HUES64 (cell line): ENCODE measurements around the gene FOXN3.

ENCODE experiments used
- H3K27ac ChIP-seq: 2 replicates; pipeline ENCODE4 v1.7.0; 2013; ENCODE audit warnings: low read depth, low read length, inconsistent platforms
- H3K27me3 ChIP-seq: 2 replicates; pipeline ENCODE4 v1.6.1; 2013; ENCODE audit warnings: mild to moderate bottlenecking, low read length; ENCODE audit not compliant: insufficient read depth
- H3K36me3 ChIP-seq: 2 replicates; pipeline ENCODE4 v1.6.1; 2013; ENCODE audit warnings: mild to moderate bottlenecking, low read length; ENCODE audit not compliant: insufficient read depth
- H3K4me1 ChIP-seq: 2 replicates; pipeline ENCODE4 v1.6.1; 2013; ENCODE audit warnings: mild to moderate bottlenecking, low read length, moderate library complexity; ENCODE audit not compliant: insufficient read depth
- H3K4me3 ChIP-seq: 2 replicates; pipeline ENCODE4 v1.5.1; 2013; ENCODE audit warnings: mild to moderate bottlenecking, low read length, moderate library complexity
- H3K9ac ChIP-seq: 2 replicates; pipeline ENCODE4 v1.6.1; 2013; ENCODE audit warnings: mild to moderate bottlenecking, low read depth, low read length
- H3K9me3 ChIP-seq: 2 replicates; pipeline ENCODE4 v1.6.1; 2013; ENCODE audit warnings: low read depth, low read length; ENCODE audit not compliant: insufficient read depth
- WGBS: fragments of 150-250, 120-280 bp; methylation state at CpG from one replicate; pipeline ENCODE4 v1.1.7; 2013; ENCODE audit warnings: missing lambda C conversion rate; 5-methylcytosine and 5-hydroxymethylcytosine counted together

The FOXN3 gene

DNA sequence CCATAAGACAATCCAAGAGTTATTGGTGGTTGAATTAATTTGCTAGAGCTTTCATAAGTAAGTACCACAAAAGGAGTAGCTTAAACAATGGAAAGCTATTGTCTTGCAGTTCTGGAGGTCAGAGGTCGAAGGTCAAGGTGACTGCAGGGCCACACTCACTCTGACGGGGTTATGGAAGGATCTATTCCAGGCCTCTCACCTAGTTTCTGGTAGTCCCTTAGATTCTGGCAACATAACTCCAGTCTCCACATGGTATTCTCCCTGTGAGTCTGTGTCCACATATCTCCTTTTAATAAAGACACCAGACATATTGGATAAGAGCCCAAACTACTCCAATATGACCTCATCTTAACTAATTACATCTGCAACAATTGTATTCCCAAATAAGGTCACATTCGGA is 273.4 kb downstream of the FOXN3 start:
- no peak overlapping the region for H3K27ac ChIP-seq
- H3K27me3 ChIP-seq: no peaks in the 10 kb centered on the region
- H3K36me3 ChIP-seq: no peaks in the 10 kb centered on the region
- no peak overlapping the region for H3K9ac ChIP-seq
- H3K9me3 ChIP-seq: no peaks in the 10 kb centered on the region
- 94% methylated on average over 3 of the region's 3 CpGs for WGBS
- peaks cover 14% of the 10 kb centered on the region; the same call in 1 of the 2 replicates for H3K4me1 ChIP-seq
- no peak overlapping the region for H3K4me3 ChIP-seq

DNA sequence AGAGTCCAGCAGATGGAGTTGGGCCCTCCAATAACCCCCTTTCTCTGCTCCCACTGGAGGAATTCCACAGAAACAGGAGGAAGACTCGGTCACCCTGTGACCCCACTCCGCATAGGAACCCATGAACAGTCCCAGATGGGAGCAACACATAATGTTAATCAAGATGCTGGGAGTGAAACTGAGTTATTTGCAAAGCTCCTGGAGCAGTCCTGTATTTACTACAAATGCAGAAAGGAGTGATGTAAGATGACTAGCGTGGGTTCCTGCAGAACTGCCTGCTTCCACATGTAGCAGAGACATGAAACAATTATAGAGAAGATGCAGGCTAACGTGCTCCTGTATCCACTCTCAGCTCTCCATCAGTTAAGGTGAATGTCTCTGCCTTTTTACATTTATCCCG is 274.7 kb downstream of the FOXN3 start:
- H3K9me3 ChIP-seq: no peaks in the 10 kb centered on the region
- H3K27me3 ChIP-seq: no peaks in the 10 kb centered on the region
- peaks cover 14% of the 10 kb centered on the region; the same call in 1 of the 2 replicates for H3K4me1 ChIP-seq
- WGBS: 92% methylated on average over 5 of the region's 5 CpGs
- no peak overlapping the region for H3K4me3 ChIP-seq
- no peaks in the 10 kb centered on the region for H3K36me3 ChIP-seq
- no peak overlapping the region for H3K27ac ChIP-seq
- no peak overlapping the region for H3K9ac ChIP-seq

DNA sequence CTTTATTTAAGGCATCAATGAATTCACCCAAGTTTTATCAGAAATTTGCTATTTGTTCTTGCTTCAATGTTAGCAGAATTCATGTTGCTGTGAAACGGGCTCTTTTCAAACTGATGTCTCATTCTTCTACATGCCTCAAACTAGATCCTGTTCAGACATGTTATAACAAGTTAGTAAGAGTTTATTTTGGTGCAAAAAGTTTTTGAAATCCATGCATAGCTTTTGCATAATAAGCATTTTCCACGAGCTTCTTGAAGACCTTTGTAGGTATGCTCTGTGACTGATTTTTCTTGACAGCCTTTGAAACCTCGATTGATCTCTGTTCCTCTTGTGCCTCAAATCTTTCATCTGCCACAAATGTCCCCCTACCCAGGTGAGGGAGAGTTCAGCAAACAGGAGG is 275.2 kb downstream of the FOXN3 start:
- no peaks in the 10 kb centered on the region for H3K36me3 ChIP-seq
- WGBS: 95% methylated on average over 3 of the region's 3 CpGs
- H3K27me3 ChIP-seq: no peaks in the 10 kb centered on the region
- H3K9ac ChIP-seq: no peak overlapping the region
- H3K27ac ChIP-seq: no peak overlapping the region
- H3K4me1 ChIP-seq: peaks cover 14% of the 10 kb centered on the region; the same call in 1 of the 2 replicates
- H3K4me3 ChIP-seq: no peak overlapping the region
- H3K9me3 ChIP-seq: no peaks in the 10 kb centered on the region

DNA sequence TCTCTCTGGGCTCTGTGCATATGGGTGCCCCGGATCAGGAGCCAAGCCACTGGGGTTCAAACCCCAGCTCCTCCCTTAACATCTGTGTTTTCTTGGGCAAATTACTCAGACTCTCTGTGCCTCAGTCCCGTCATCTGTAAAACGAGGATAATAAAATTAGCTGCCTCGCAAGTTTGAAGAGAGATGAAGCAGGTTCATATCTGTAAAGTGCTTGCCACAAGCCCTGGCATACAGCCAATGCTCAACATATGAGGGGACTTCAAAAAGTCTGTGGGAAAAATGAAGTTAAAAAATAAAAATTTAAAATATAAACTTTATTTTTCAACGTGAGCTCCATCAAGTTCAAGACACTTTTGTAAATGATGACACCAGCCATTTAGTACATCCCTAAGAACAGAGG is 276.7 kb downstream of the FOXN3 start:
- Histone ChIP-seq H3K27me3 (no peaks in the 10 kb centered on the region), H3K36me3 (no peaks in the 10 kb centered on the region), H3K9ac (no peak overlapping the region), H3K27ac (no peak overlapping the region), H3K4me1 (peaks cover 14% of the 10 kb centered on the region; the same call in 1 of the 2 replicates), H3K9me3 (no peaks in the 10 kb centered on the region), H3K4me3 (no peak overlapping the region)
- WGBS: 67% methylated on average over 5 of the region's 5 CpGs

DNA sequence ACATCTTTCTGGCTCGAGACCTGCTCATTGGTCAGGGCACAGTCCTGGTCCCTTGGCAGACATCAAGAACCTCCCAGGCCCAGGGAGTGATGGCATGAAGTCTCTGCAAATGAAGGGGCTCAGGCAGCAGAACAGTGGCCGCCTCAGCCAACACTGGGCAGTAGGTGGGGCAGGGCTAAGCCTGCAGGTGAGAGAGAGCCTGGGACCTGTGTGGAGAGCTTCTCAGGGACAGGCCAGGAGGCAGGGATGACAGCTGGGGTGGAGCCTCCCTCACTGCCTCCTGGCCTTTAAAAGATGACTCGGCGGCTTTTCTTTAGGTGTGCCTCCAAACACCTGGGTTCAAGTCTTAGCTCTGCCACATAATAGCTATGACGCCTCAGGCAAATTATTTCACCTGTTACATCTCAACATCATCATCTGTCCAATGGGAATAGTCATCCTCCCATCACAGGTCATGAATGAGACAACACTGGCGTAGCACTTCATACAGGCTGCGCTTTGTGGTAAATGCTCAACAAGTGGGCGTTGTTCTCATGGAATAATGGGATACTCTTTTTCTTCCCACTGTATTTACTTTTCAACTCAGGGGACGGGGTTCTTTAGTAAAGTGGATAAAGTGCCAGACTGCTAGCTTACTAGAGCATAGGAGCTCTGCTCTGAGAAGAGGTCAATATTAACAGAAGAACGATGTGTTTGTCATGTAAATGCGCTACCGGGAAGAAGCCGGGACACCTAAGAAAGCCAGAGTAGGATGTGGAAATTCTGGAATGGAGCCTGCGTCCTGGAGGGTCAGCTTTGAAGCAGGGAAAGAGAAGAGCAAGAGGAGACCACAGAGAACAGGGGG is 277.4 kb downstream of the FOXN3 start:
- Histone ChIP-seq H3K27me3 (no peaks in the 10 kb centered on the region), H3K27ac (peak overlapping the region; percentile 38; the same call in 1 of the 2 replicates), H3K4me1 (peaks cover 14% of the 10 kb centered on the region; the same call in 1 of the 2 replicates), H3K36me3 (no peaks in the 10 kb centered on the region), H3K9ac (no peak overlapping the region), H3K9me3 (no peaks in the 10 kb centered on the region), H3K4me3 (peak overlapping the region; percentile 19; the same call in 1 of the 2 replicates)
- 37% methylated on average over 13 of the region's 14 CpGs for WGBS

DNA sequence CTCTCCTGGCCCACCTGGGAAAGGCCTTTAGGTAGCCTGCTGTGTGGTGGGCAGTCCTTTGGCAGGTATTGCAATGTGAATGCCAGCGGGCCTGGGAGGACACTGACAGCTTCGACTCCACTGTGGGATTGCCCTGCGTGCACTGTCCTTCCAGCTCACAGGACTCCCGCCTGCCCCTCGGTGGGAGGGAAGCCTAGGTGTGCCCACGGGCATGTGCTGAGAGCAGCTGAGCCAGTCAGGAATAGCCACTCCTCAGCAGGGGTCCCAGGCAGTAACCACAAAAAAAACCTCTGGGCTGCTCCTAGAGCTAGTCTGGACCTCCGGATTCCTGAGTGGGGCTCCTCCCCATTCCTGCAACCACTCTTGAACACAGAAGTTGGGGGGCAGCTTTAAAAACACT is 278.2 kb downstream of the FOXN3 start:
- Histone ChIP-seq H3K4me3 (no peak overlapping the region), H3K4me1 (peaks cover 14% of the 10 kb centered on the region; the same call in 1 of the 2 replicates), H3K9ac (no peak overlapping the region), H3K27ac (no peak overlapping the region), H3K9me3 (no peaks in the 10 kb centered on the region), H3K27me3 (no peaks in the 10 kb centered on the region), H3K36me3 (no peaks in the 10 kb centered on the region)
- 75% methylated on average over 7 of the region's 7 CpGs for WGBS

DNA sequence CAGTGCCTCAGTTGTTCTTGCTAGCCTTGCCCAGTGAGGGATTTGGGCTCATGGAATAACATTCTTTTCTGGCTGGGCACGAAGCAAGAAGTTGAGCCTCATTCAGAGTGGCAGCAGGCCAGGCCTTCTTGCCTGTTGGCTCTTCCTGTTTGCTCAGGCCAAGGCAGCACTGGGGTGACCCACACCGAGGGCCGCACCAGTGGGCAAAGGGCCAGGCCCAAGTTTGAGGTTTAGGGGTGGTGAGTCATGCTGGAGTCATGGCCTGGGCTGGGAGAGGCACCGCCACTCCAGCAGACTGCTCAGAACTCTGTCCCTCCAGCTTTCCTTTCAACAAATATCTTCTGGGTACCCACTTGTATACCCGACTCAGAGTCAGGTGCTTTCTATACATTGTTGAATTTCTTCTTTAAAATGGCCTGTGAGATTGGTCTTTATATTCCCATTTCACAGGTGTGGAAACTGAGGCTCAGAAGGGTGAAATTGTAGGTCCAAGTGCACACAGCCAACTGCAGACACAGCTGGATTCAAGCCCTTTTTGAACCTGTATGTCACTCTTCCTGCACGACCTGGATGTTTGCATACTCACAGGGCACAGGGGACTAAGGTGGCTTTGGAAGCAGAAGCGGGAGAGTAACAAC is 279.4 kb downstream of the FOXN3 start:
- 89% methylated on average over 7 of the region's 7 CpGs for WGBS
- Histone ChIP-seq H3K36me3 (no peaks in the 10 kb centered on the region), H3K4me3 (no peak overlapping the region), H3K27ac (no peak overlapping the region), H3K9me3 (no peaks in the 10 kb centered on the region), H3K4me1 (peaks cover 14% of the 10 kb centered on the region; the same call in 1 of the 2 replicates), H3K27me3 (no peaks in the 10 kb centered on the region), H3K9ac (no peak overlapping the region)

DNA sequence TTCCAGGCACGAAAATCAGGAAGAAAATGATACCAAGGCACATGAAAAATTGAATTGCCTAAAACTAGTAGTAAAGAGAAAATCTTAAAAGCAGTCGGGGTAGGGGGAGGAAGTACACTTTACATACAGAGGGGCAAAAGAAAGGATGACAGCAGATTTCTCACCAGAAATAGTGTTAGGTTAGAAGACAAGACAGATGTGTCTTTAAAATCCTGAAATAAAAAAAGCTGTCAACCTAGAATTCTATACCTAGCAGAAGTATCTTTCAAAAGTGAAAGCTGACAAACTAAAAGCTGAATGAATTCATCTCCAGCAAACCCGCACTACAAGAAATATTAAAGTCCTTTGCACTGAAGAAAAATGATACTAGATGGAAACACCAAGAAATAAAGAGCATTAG is 280.4 kb downstream of the FOXN3 start:
- 91% methylated on average over 3 of the region's 3 CpGs for WGBS
- Histone ChIP-seq H3K9ac (no peak overlapping the region), H3K4me3 (no peak overlapping the region), H3K9me3 (no peaks in the 10 kb centered on the region), H3K27me3 (no peaks in the 10 kb centered on the region), H3K36me3 (no peaks in the 10 kb centered on the region), H3K4me1 (peaks cover 14% of the 10 kb centered on the region; the same call in 1 of the 2 replicates), H3K27ac (no peak overlapping the region)

DNA sequence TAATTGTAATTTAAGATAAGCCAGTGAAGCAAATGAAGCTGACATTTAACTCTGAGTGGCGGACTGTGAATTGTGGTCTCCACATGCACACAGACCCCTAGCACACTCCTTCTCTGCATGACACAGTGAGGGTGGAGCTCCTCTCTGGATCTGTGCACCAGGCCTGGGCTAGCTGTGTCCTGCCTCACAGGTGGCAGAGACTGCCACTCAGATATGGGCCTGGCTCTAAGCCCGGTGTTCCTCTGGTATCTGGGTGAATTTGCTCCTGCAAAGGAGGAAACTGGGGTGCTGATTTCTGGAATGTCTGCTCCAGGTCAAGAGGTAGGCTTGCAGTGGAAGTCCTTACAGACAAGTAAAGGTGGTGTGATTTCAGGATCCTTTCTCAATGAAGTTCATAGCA is 282.4 kb downstream of the FOXN3 start:
- H3K27me3 ChIP-seq: no peaks in the 10 kb centered on the region
- no peak overlapping the region for H3K9ac ChIP-seq
- peaks cover 2% of the 10 kb centered on the region; the same call in 1 of the 2 replicates for H3K4me1 ChIP-seq
- WGBS: 91% methylated on average over 2 of the region's 2 CpGs
- no peak overlapping the region for H3K4me3 ChIP-seq
- no peaks in the 10 kb centered on the region for H3K36me3 ChIP-seq
- H3K9me3 ChIP-seq: no peaks in the 10 kb centered on the region
- H3K27ac ChIP-seq: no peak overlapping the region

DNA sequence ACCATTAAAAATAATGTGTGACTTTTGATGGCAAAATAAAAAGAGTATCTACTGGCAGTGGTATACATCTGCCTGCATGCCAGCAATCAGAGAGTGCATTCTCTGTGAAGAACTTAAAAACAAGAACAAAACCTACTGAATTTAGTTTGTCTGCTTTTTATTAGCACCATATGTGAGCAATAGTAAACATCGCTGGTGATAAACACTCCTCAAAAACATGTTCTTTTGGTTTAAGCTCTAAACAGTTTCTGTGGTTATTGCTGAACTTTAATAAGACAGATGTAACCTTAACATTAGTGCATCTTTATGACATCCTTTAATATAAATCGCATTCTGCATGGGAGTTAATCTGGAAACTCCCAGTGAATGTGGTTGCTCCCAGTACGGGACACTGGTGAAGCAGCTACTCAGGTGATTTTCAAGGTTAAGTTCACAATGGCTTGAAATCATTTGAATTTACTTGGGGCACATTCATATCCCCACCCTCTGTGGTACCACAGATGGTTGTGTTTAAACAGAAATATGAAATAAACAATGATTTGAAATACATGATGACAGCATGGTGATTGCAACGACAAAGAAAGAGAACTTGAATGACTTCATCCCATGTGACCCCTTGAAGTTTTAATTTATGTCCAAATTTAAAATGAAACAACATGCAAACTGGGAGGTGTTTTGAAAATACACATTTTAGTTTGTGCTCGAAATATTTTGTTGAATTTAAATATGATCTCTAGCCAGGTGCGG is 285.9 kb downstream of the FOXN3 start:
- Histone ChIP-seq H3K4me3 (no peak overlapping the region), H3K27ac (no peak overlapping the region), H3K9me3 (no peaks in the 10 kb centered on the region), H3K27me3 (no peaks in the 10 kb centered on the region), H3K4me1 (no peaks in the 10 kb centered on the region), H3K9ac (no peak overlapping the region), H3K36me3 (no peaks in the 10 kb centered on the region)
- 96% methylated on average over 6 of the region's 6 CpGs for WGBS

DNA sequence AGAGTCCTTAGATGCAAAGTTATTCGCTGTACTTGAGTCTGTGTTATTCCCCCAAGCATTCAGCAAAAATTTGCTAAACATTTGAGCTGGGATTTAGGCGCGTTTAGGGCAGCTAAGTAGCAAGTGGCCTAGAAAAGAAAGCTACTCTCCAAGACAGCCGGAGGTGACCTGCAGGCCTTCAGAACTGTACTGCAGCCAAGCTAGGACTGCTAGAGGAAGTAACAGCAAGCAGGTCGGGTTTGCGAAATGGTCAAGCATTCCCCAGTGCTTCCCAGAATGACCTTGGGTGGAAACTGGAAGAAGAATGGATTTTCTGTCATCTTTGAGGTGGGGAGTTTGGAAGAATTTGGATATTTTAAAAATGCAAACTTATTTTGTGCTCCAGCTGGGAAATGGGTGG is 287.5 kb downstream of the FOXN3 start:
- Histone ChIP-seq H3K9ac (no peak overlapping the region), H3K9me3 (no peaks in the 10 kb centered on the region), H3K4me1 (no peaks in the 10 kb centered on the region), H3K36me3 (no peaks in the 10 kb centered on the region), H3K27me3 (no peaks in the 10 kb centered on the region), H3K4me3 (no peak overlapping the region), H3K27ac (no peak overlapping the region)
- 92% methylated on average over 6 of the region's 6 CpGs for WGBS
